ENCODE data around the gene ZMIZ1. TPM values are rescaled to one million over a fixed set of nuclear protein-coding genes. Genes with fewer than 3 reads are reported as not detected.

Gene ZMIZ1
- total RNA-seq, 1 experiment from 2014 or later = 34.2 TPM

DNA sequence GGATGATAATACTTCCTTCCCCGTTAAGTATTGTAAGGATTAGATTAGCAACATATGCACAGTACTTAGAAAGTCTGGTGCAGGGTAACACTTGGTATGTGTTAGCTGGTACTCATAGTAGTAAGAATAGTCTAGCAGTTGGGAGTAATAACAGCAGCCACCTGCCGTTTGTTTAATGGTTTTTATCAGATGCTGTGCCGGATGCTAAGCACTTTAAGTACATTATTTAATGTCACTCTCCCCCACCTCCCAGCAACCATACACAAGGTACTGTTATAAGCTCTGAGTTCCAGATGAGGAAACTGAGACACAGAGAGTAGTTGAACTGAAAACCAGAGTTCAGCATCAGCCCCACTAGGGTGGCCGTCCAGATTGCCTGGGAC lies 60.1 kb downstream of the ZMIZ1 start:
- Histone ChIP-seq H3K36me3 (ENCODE audit: control insufficient read depth, insufficient read depth, low read length) (no peaks in the 10 kb centered on the region), H3K27me3 (ENCODE audit: control insufficient read depth, insufficient read depth, low read length) (no peaks in the 10 kb centered on the region), H3K9me3 (ENCODE audit: control insufficient read depth, insufficient read depth, low read depth, low read length) (no peaks in the 10 kb centered on the region), H3K4me3 (ENCODE audit: low read depth in 2 of 2, low read length in 2 of 2) (no peak overlapping the region), H3K4me1 (ENCODE audit: control insufficient read depth, insufficient read depth, low read length) (peaks cover 81% of the 10 kb centered on the region), H3K27ac (ENCODE audit: low read length) (peak overlapping the region; percentile 72)
- CTCF ChIA-PET = interaction anchor here (2.2 kb wide), 1 partner anchor 66 kb away, joined by 7 read pairs; no protein-coding TSS in a partner anchor
- DNase-seq (ENCODE audit: low read depth, low spot score) = no peak
- intact Hi-C loops (cut with micrococcal nuclease; ENCODE audit: unreplicated experiment) (no loop called here), in situ Hi-C loops (cut with HindIII; ENCODE audit: low pct_unique_long_range_greater_than_20kb, low sequenced_read_pairs) (no loop called here)
- TF ChIP-seq REST (IDR thresholded peaks at IDR 0.05; ENCODE audit: insufficient read depth in 1 of 2, low read depth in 2 of 2, low read length in 1 of 2) = no peak
- no TSS peak for BruUV-seq (replicated peaks)
- POLR2A ChIA-PET = interaction anchor here (0.6 kb wide), 1 partner anchor 160 kb away, joined by 3 read pairs; no protein-coding TSS in a partner anchor
- ATAC-seq = no peak

DNA sequence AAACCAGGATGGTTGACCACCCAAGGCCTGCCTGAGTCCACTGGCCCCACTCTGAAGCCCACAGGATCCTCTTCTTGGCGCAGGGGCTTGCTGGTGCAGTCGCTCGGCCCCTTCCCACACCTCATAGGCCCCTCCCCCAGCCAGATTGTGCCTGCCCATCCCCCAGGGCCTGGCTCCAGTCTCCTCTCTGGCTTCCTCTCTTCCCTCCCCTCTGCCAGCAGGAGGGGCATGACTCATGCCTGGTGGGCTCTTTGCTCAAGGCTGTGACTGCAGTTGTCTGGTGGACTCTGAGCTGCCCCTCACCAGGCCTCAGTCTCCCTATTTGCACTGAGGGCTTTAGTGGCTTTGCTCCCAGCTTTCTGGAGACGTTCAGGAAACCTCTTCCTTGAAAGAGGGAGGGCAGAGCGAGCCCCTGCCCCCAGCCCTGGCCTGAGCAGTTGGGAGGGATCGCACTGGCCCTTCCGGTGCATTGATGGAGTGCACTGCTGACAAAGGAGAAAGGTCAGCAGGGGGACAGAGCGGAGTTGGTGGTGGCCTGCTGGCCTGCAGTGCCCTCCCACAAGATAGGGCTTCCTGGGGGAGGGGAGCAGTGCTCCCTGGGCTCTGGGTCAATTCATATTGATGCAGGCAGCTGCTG lies 60.7 kb downstream of the ZMIZ1 start:
- intact Hi-C loops (cut with micrococcal nuclease; ENCODE audit: unreplicated experiment) = no loop called here
- peak overlapping the region; percentile 72 for H3K27ac ChIP-seq (ENCODE audit: low read length)
- DNase-seq (ENCODE audit: low read depth, low spot score) (no peak), ATAC-seq (no peak)
- TF ChIP-seq TCF7L2 (IDR thresholded peaks at IDR 0.05; ENCODE audit: low read depth, low read length) (no peak), SIN3A (IDR thresholded peaks at IDR 0.05; ENCODE audit: borderline replicate concordance, insufficient read depth, low read depth, low read length) (no peak), REST (IDR thresholded peaks at IDR 0.05; ENCODE audit: insufficient read depth in 1 of 2, low read depth in 2 of 2, low read length in 1 of 2) (no peak), POLR2AphosphoS5 (IDR thresholded peaks at IDR 0.05; ENCODE audit: low read depth, low read length) (no peak)
- TF ChIP-seq, protein P1, sequence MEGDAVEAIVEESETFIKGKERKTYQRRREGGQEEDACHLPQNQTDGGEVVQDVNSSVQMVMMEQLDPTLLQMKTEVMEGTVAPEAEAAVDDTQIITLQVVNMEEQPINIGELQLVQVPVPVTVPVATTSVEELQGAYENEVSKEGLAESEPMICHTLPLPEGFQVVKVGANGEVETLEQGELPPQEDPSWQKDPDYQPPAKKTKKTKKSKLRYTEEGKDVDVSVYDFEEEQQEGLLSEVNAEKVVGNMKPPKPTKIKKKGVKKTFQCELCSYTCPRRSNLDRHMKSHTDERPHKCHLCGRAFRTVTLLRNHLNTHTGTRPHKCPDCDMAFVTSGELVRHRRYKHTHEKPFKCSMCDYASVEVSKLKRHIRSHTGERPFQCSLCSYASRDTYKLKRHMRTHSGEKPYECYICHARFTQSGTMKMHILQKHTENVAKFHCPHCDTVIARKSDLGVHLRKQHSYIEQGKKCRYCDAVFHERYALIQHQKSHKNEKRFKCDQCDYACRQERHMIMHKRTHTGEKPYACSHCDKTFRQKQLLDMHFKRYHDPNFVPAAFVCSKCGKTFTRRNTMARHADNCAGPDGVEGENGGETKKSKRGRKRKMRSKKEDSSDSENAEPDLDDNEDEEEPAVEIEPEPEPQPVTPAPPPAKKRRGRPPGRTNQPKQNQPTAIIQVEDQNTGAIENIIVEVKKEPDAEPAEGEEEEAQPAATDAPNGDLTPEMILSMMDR (IDR thresholded peaks at IDR 0.05) = no peak
- no TSS peak for BruUV-seq (replicated peaks)
- peaks cover 77% of the 10 kb centered on the region for H3K4me1 ChIP-seq (ENCODE audit: control insufficient read depth, insufficient read depth, low read length)
- in situ Hi-C loops (cut with HindIII; ENCODE audit: low pct_unique_long_range_greater_than_20kb, low sequenced_read_pairs) = no loop called here
- no peaks in the 10 kb centered on the region for H3K36me3 ChIP-seq (ENCODE audit: control insufficient read depth, insufficient read depth, low read length)
- POLR2A ChIA-PET = interaction anchor here (0.6 kb wide), 1 partner anchor 161 kb away, joined by 3 read pairs; no protein-coding TSS in a partner anchor
- H3K27me3 ChIP-seq (ENCODE audit: control insufficient read depth, insufficient read depth, low read length) = no peaks in the 10 kb centered on the region
- H3K9me3 ChIP-seq (ENCODE audit: control insufficient read depth, insufficient read depth, low read depth, low read length) = no peaks in the 10 kb centered on the region
- CTCF ChIA-PET = interaction anchor here (0.5 kb wide), 1 partner anchor 164 kb away, joined by 3 read pairs; no protein-coding TSS in a partner anchor
- no peak overlapping the region for H3K4me3 ChIP-seq (ENCODE audit: low read depth in 2 of 2, low read length in 2 of 2)
